ENCODE measurements around the gene RASSF1. TPM values are rescaled to one million over a fixed set of nuclear protein-coding genes. Genes with fewer than 3 reads are reported as not detected.

The RASSF1 gene
- total RNA-seq (10 to 100 TPM; 68.0 to 71.2 TPM), total RNA-seq (34.3 to 114 (median 53.8) reads per million in 172 experiments)
- 59.3 TPM for polyA plus RNA-seq (2013, experiment 1 of 2)
- polyA plus RNA-seq (2013, experiment 2 of 2) = 58.4 TPM

DNA sequence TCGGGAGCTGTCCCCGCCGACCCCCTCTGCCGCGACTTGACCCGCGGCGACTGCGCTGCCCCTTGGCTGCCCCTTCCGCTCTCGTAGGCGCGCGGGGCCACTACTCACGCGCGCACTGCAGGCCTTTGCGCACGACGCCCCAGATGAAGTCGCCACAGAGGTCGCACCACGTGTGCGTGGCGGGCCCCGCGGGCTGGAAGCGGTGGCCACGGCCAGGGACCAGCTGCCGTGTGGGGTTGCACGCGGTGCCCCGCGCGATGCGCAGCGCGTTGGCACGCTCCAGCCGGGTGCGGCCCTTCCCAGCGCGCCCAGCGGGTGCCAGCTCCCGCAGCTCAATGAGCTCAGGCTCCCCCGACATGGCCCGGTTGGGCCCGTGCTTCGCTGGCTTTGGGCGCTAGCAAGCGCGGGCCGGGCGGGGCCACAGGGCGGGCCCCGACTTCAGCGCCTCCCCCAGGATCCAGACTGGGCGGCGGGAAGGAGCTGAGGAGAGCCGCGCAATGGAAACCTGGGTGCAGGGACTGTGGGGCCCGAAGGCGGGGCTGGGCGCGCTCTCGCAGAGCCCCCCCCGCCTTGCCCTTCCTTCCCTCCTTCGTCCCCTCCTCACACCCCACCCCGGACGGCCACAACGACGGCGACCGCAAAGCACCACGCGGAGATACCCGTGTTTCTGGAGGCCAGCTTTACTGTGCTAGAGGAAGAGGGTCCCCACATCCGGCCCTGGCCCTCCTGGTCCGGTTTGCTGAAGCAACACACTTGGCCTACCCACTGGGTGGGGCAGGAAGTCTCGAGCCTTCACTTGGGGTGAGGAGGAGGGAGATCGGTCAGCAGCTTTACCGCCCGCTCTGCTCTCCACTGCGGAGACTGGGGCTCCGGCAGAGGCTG is at the start of gene RASSF1:
Gene RASSF1, minus strand, starts transcription at position 389 of the 882 bp plus-strand sequence. Its CDS starts 31 bp downstream, at position 358.
- intact Hi-C loops (cut with DNase I, micrococcal nuclease) = no loop called here
- peaks cover 16% of the 10 kb centered on the region for H3K36me3 Mint-ChIP-seq (ENCODE audit: low read depth)
- ChIA-PET POLR2A (interaction anchor here (0.6 to 7.9 kb wide), 12 partner anchors 9 to 261 kb away, joined by 3 to 214 read pairs (median 6); partner anchors contain the start of genes C3orf18, CYB561D2, GNAI2 and HEMK1), CTCF (interaction anchor here (2.0 kb wide), 1 partner anchor 16 kb away, joined by 6 read pairs; no protein-coding TSS in a partner anchor)
- H3K4me3 Mint-ChIP-seq = peak within 1 kb of the TSS; percentile 96
- H3K4me1 ChIP-seq (ENCODE audit: insufficient read depth, low read length) = peaks cover 70% of the 10 kb centered on the region
- H3K36me3 ChIP-seq (ENCODE audit: insufficient read depth, low read length) = no peaks in the 10 kb centered on the region
- peak within 1 kb of the TSS; percentile 93 for H3K4me3 ChIP-seq (ENCODE audit: low read length)
- no peaks in the 10 kb centered on the region for H3K9me3 ChIP-seq (ENCODE audit: control insufficient read depth in 1 of 2, insufficient read depth in 1 of 2, low read length in 2 of 2)
- H3K27me3 ChIP-seq (ENCODE audit: control insufficient read depth in 1 of 2, insufficient read depth in 2 of 2, low read length in 2 of 2) = no peaks in the 10 kb centered on the region
- peak within 1 kb of the TSS; percentile 95 for H3K27ac Mint-ChIP-seq
- peaks cover 63% of the 10 kb centered on the region for H3K4me1 Mint-ChIP-seq (ENCODE audit: low read depth)
- no peaks in the 10 kb centered on the region for H3K27me3 Mint-ChIP-seq
- no peaks in the 10 kb centered on the region for H3K9me3 Mint-ChIP-seq
- TF ChIP-seq CTCF (IDR thresholded peaks at IDR 0.05) = no peak
- ATAC-seq (ENCODE audit: poor library complexity) (peak; percentile 20), DNase-seq (peak in 12 of 14 experiments; percentile 35 to 89 (median 51))
- peak within 1 kb of the TSS; percentile 63 to 72 for H3K27ac ChIP-seq (ENCODE audit: low read depth in 1 of 2, low read length in 2 of 2)

- intact Hi-C loops (cut with DNase I, micrococcal nuclease) = no loop called here
- Histone ChIP-seq H3K27me3 (ENCODE audit: control insufficient read depth in 1 of 2, insufficient read depth in 2 of 2, low read length in 2 of 2) (no peaks in the 10 kb centered on the region), H3K4me1 (ENCODE audit: insufficient read depth, low read length) (no peaks in the 10 kb centered on the region), H3K9me3 (ENCODE audit: control insufficient read depth in 1 of 2, insufficient read depth in 1 of 2, low read length in 2 of 2) (no peaks in the 10 kb centered on the region), H3K36me3 (ENCODE audit: insufficient read depth, low read length) (no peaks in the 10 kb centered on the region), H3K4me3 (ENCODE audit: low read length) (no peak overlapping the region), H3K27ac (ENCODE audit: low read depth in 1 of 2, low read length in 2 of 2) (no peak overlapping the region)
- no peak overlapping the region for H3K4me3 Mint-ChIP-seq
- CTCF ChIA-PET = no interaction called here
- TF ChIP-seq CTCF (IDR thresholded peaks at IDR 0.05) = no peak
- H3K36me3 Mint-ChIP-seq (ENCODE audit: low read depth) = no peaks in the 10 kb centered on the region
- POLR2A ChIA-PET = no interaction called here
- H3K27ac Mint-ChIP-seq = no peak overlapping the region
- no peak for DNase-seq
- no peaks in the 10 kb centered on the region for H3K9me3 Mint-ChIP-seq
- H3K27me3 Mint-ChIP-seq = no peaks in the 10 kb centered on the region
- no peaks in the 10 kb centered on the region for H3K4me1 Mint-ChIP-seq (ENCODE audit: low read depth)
- no peak for ATAC-seq (ENCODE audit: poor library complexity)
Measured at GRCh38 chr3:50389414-50389767, 48.8 kb upstream of the RASSF1 start.

- ChIA-PET POLR2A (no interaction called here), CTCF (no interaction called here)
- no peaks in the 10 kb centered on the region for H3K36me3 Mint-ChIP-seq (ENCODE audit: low read depth)
- intact Hi-C loops (cut with DNase I, micrococcal nuclease) = no loop called here
- Histone ChIP-seq H3K27ac (ENCODE audit: low read depth in 1 of 2, low read length in 2 of 2) (no peak overlapping the region), H3K4me3 (ENCODE audit: low read length) (no peak overlapping the region), H3K27me3 (ENCODE audit: control insufficient read depth in 1 of 2, insufficient read depth in 2 of 2, low read length in 2 of 2) (no peaks in the 10 kb centered on the region), H3K36me3 (ENCODE audit: insufficient read depth, low read length) (no peaks in the 10 kb centered on the region), H3K4me1 (ENCODE audit: insufficient read depth, low read length) (no peaks in the 10 kb centered on the region), H3K9me3 (ENCODE audit: control insufficient read depth in 1 of 2, insufficient read depth in 1 of 2, low read length in 2 of 2) (no peaks in the 10 kb centered on the region)
- H3K27me3 Mint-ChIP-seq = no peaks in the 10 kb centered on the region
- H3K4me3 Mint-ChIP-seq = no peak overlapping the region
- ATAC-seq (ENCODE audit: poor library complexity) (no peak), DNase-seq (no peak)
- no peaks in the 10 kb centered on the region for H3K4me1 Mint-ChIP-seq (ENCODE audit: low read depth)
- H3K27ac Mint-ChIP-seq = no peak overlapping the region
- TF ChIP-seq CTCF (IDR thresholded peaks at IDR 0.05) = no peak
- no peaks in the 10 kb centered on the region for H3K9me3 Mint-ChIP-seq
Measured at GRCh38 chr3:50388720-50389413, 48.2 kb upstream of the RASSF1 start.

Data from CD4-positive, alpha-beta T cell (primary cell).